ENCODE data around the gene PPM1N. TPM values are rescaled to one million over a fixed set of nuclear protein-coding genes. Genes with fewer than 3 reads are reported as not detected.

PPM1N gene
- total RNA-seq (1 to 10 TPM; 2.5 to 3.3 TPM), polyA plus RNA-seq (4.6 TPM)

- POLR2A ChIA-PET = interaction anchor here (1.1 to 1.7 kb wide), 2 partner anchors 10 to 13 kb away, joined by 3 to 5 read pairs; no protein-coding TSS in a partner anchor
- peak within 1 kb of the TSS; percentile 70 to 94 (median 80) for H3K27ac Mint-ChIP-seq
- H3K27me3 Mint-ChIP-seq = peaks cover 4 to 8% of the 10 kb centered on the region in 2 donors
- H3K4me3 ChIP-seq (ENCODE audit: low read length) = peak within 1 kb of the TSS; percentile 56
- peaks cover 0 to 2% (median 0%) of the 10 kb centered on the region in 3 donors for H3K36me3 Mint-ChIP-seq
- H3K4me3 Mint-ChIP-seq = peak within 1 kb of the TSS; percentile 82 to 91 (median 87)
- CTCF ChIA-PET = interaction anchor here (0.9 to 5.5 kb wide), 12 partner anchors 7 to 144 kb away, joined by 3 to 47 read pairs (median 4); partner anchors contain the start of genes EML2 and VASP
- H3K4me1 ChIP-seq (ENCODE audit: insufficient read depth, low read length) = peaks cover 36% of the 10 kb centered on the region
- no peak within 1 kb of the TSS for H3K27ac ChIP-seq (ENCODE audit: low read depth, low read length)
- DNase-seq = peak; percentile 52 to 79 (median 64)
- peaks cover 8% of the 10 kb centered on the region for H3K27me3 ChIP-seq (ENCODE audit: insufficient read depth, low read length, poor library complexity, severe bottlenecking)
- H3K36me3 ChIP-seq (ENCODE audit: insufficient read depth, low read length) = no peaks in the 10 kb centered on the region
- H3K4me1 Mint-ChIP-seq = peaks cover 28 to 42% (median 42%) of the 10 kb centered on the region in 3 donors
- no peaks in the 10 kb centered on the region for H3K9me3 Mint-ChIP-seq
- H3K9me3 ChIP-seq (ENCODE audit: low read length) = no peaks in the 10 kb centered on the region
Observed at GRCh38 chr19:45498411-45499195, at the start of gene PPM1N. PPM1N (plus strand) TSS chr19:45498443; CDS start chr19:45498473, 30 bp downstream.

DNA sequence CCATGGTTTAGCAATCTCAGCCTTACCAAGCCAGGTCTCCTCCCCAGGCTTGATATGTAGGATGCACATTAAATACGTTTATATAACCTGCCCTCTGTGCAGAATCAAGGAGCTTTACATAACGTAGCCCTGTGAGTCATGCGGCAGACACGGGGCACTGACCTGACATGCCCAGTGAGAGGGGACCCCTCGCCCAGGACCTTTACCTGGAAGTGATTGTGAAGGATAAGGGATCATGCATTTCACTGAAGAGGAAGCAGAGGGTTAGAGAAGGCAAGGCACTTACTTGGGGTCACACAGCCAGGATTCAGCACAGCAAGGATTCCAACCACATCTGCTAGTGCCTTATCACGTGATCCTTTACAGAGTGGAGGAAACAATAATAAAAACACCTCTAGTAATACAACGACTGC, 49.4 kb upstream of the PPM1N start:
- Histone ChIP-seq H3K4me3 (ENCODE audit: low read length) (no peak overlapping the region), H3K27me3 (ENCODE audit: insufficient read depth, low read length, poor library complexity, severe bottlenecking) (no peaks in the 10 kb centered on the region), H3K27ac (ENCODE audit: low read depth, low read length) (peak overlapping the region; percentile 100), H3K4me1 (ENCODE audit: insufficient read depth, low read length) (peaks cover 37% of the 10 kb centered on the region), H3K36me3 (ENCODE audit: insufficient read depth, low read length) (no peaks in the 10 kb centered on the region), H3K9me3 (ENCODE audit: low read length) (no peaks in the 10 kb centered on the region)
- H3K4me1 Mint-ChIP-seq = peaks cover 58 to 71% (median 71%) of the 10 kb centered on the region in 3 donors
- DNase-seq = peak in 1 of 5 donors; percentile 39
- H3K9me3 Mint-ChIP-seq = peaks cover 0 to 3% (median 0%) of the 10 kb centered on the region in 5 donors
- CTCF ChIA-PET = interaction anchor here (1.1 to 6.1 kb wide), 6 partner anchors 9 to 47 kb away, joined by 4 to 51 read pairs (median 8); no protein-coding TSS in a partner anchor
- H3K27me3 Mint-ChIP-seq = peaks cover 0 to 12% of the 10 kb centered on the region in 2 donors
- peaks cover 3 to 23% (median 4%) of the 10 kb centered on the region in 3 donors for H3K36me3 Mint-ChIP-seq
- POLR2A ChIA-PET = interaction anchor here (2.1 kb wide), 1 partner anchor 20 kb away, joined by 22 read pairs; the partner anchor contains the start of gene FOSB
- H3K4me3 Mint-ChIP-seq = peak overlapping the region; percentile 75 to 97 (median 90)
- peak overlapping the region; percentile 90 to 100 (median 98) for H3K27ac Mint-ChIP-seq

DNA sequence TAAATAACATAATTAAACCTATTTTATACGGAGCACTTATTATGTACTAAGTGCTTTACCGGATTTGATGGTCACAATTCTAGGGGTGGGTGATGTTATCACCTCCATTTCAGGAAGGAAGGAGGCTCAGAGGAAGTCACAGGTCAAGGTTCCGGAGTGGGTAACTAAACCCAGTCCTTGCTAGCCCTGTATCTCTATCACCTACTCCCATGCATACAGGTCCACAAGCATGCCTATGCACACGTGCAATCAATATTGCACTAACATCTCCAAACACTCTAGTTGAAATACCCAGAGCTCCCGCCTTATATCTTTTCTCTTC, 48.3 kb upstream of the PPM1N start:
- peaks cover 0 to 3% (median 0%) of the 10 kb centered on the region in 5 donors for H3K9me3 Mint-ChIP-seq
- ChIA-PET POLR2A (interaction anchor here (2.1 kb wide), 1 partner anchor 18 kb away, joined by 22 read pairs; the partner anchor contains the start of gene FOSB), CTCF (interaction anchor here (0.7 to 6.1 kb wide), 6 partner anchors 10 to 35 kb away, joined by 4 to 51 read pairs (median 8); no protein-coding TSS in a partner anchor)
- peak overlapping the region; percentile 92 to 98 (median 96) for H3K4me3 Mint-ChIP-seq
- H3K4me1 Mint-ChIP-seq = peaks cover 52 to 67% (median 63%) of the 10 kb centered on the region in 3 donors
- Histone ChIP-seq H3K4me3 (ENCODE audit: low read length) (peak overlapping the region; percentile 82), H3K36me3 (ENCODE audit: insufficient read depth, low read length) (no peaks in the 10 kb centered on the region), H3K27ac (ENCODE audit: low read depth, low read length) (peak overlapping the region; percentile 100), H3K27me3 (ENCODE audit: insufficient read depth, low read length, poor library complexity, severe bottlenecking) (no peaks in the 10 kb centered on the region), H3K9me3 (ENCODE audit: low read length) (no peaks in the 10 kb centered on the region), H3K4me1 (ENCODE audit: insufficient read depth, low read length) (peaks cover 30% of the 10 kb centered on the region)
- H3K36me3 Mint-ChIP-seq = peaks cover 3 to 23% (median 4%) of the 10 kb centered on the region in 3 donors
- peak in 3 of 5 donors; percentile 57 to 68 (median 60) for DNase-seq
- peak overlapping the region; percentile 97 to 100 (median 100) for H3K27ac Mint-ChIP-seq
- peaks cover 0 to 12% of the 10 kb centered on the region in 2 donors for H3K27me3 Mint-ChIP-seq

DNA sequence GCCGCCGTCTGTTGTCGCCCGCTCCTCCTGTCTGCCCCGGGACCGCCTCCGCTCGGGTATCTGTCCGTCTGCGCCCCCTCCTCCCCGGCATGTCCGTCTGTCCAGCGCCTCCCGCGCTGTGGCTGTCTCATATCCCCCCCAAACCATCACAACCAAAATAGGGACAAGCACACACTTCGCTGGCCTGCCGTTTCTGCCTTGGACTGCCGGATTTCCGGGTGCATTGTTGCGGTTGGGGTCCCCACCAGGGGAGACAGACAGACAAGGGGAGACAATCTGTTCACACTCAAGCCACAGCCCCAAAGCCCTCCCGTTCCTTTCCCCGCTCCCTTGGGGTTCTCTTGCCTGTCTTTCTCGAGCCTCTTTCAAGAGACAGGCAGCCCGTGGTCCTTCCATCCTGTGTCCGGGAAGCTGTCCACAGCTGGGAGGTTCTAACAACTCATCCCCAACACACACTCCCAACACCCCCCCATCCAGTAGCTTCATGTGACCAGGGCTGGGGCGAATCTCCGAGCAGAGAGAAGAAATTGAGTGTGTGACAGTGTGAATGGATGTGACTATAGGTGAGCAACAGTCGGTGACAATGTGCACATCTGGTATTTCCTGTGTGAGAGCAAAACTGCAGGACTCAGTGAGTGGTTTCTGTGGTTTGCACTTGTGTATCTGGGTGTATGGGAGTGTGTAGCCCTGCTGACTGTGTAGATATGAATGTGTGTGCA, 47.0 kb upstream of the PPM1N start:
- peak; percentile 64 to 86 (median 77) for DNase-seq
- peaks cover 0 to 3% (median 0%) of the 10 kb centered on the region in 5 donors for H3K9me3 Mint-ChIP-seq
- H3K4me1 ChIP-seq (ENCODE audit: insufficient read depth, low read length) = peaks cover 41% of the 10 kb centered on the region
- peaks cover 55 to 67% (median 63%) of the 10 kb centered on the region in 3 donors for H3K4me1 Mint-ChIP-seq
- H3K9me3 ChIP-seq (ENCODE audit: low read length) = no peaks in the 10 kb centered on the region
- peak overlapping the region; percentile 87 for H3K4me3 ChIP-seq (ENCODE audit: low read length)
- ChIA-PET CTCF (interaction anchor here (0.9 to 1.6 kb wide), 3 partner anchors 12 to 54 kb away, joined by 3 to 9 read pairs (median 4); partner anchors contain the start of gene FOSB), POLR2A (interaction anchor here (0.7 kb wide), 2 partner anchors 16 to 17 kb away, joined by 3 to 14 read pairs; partner anchors contain the start of gene FOSB)
- no peaks in the 10 kb centered on the region for H3K27me3 ChIP-seq (ENCODE audit: insufficient read depth, low read length, poor library complexity, severe bottlenecking)
- H3K27ac Mint-ChIP-seq = peak overlapping the region; percentile 97 to 100 (median 100)
- peaks cover 3 to 21% (median 4%) of the 10 kb centered on the region in 3 donors for H3K36me3 Mint-ChIP-seq
- H3K36me3 ChIP-seq (ENCODE audit: insufficient read depth, low read length) = no peaks in the 10 kb centered on the region
- peak overlapping the region; percentile 82 to 97 (median 91) for H3K4me3 Mint-ChIP-seq
- H3K27ac ChIP-seq (ENCODE audit: low read depth, low read length) = peak overlapping the region; percentile 100
- peaks cover 0 to 13% of the 10 kb centered on the region in 2 donors for H3K27me3 Mint-ChIP-seq

DNA sequence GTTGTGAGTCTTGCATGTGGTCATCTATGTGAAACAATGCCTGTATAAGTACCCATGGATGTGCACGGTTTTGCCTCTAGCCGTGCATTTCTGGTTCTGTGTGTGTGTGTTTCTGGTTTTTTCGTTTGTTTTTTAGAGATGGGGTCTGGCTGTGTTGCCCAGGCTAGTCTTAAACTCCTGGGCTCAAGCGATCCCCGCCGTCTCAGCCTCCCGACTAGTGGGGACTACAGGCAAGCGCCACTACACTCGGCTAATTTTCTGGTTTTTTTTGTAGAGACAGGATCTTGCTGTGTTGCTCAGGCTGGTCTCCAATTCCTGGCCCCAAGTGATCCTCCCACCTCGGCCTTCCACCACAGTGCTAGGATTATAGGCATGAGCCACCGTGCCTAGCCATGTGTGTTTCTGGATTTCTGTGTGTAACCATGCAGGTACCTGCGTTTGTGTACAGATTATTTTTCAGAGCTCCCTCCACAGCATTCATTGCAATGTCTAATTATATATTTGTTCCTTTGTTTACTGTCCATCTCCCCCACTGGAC, 46.3 kb upstream of the PPM1N start:
- Histone ChIP-seq H3K36me3 (ENCODE audit: insufficient read depth, low read length) (no peaks in the 10 kb centered on the region), H3K9me3 (ENCODE audit: low read length) (no peaks in the 10 kb centered on the region), H3K4me1 (ENCODE audit: insufficient read depth, low read length) (peaks cover 46% of the 10 kb centered on the region), H3K27me3 (ENCODE audit: insufficient read depth, low read length, poor library complexity, severe bottlenecking) (no peaks in the 10 kb centered on the region), H3K4me3 (ENCODE audit: low read length) (peak overlapping the region; percentile 87), H3K27ac (ENCODE audit: low read depth, low read length) (peak overlapping the region; percentile 100)
- H3K27ac Mint-ChIP-seq = peak overlapping the region; percentile 97 to 100 (median 100)
- peaks cover 56 to 68% (median 65%) of the 10 kb centered on the region in 3 donors for H3K4me1 Mint-ChIP-seq
- peaks cover 3 to 18% (median 4%) of the 10 kb centered on the region in 3 donors for H3K36me3 Mint-ChIP-seq
- H3K4me3 Mint-ChIP-seq = peak overlapping the region; percentile 82 to 97 (median 91)
- H3K9me3 Mint-ChIP-seq = peaks cover 0 to 3% (median 0%) of the 10 kb centered on the region in 5 donors
- ChIA-PET CTCF (interaction anchor here (0.9 to 1.6 kb wide), 4 partner anchors 12 to 54 kb away, joined by 3 to 9 read pairs (median 4); partner anchors contain the start of gene FOSB), POLR2A (interaction anchor here (0.7 kb wide), 2 partner anchors 15 to 16 kb away, joined by 3 to 14 read pairs; partner anchors contain the start of gene FOSB)
- H3K27me3 Mint-ChIP-seq = peaks cover 0 to 13% of the 10 kb centered on the region in 2 donors
- no peak for DNase-seq

DNA sequence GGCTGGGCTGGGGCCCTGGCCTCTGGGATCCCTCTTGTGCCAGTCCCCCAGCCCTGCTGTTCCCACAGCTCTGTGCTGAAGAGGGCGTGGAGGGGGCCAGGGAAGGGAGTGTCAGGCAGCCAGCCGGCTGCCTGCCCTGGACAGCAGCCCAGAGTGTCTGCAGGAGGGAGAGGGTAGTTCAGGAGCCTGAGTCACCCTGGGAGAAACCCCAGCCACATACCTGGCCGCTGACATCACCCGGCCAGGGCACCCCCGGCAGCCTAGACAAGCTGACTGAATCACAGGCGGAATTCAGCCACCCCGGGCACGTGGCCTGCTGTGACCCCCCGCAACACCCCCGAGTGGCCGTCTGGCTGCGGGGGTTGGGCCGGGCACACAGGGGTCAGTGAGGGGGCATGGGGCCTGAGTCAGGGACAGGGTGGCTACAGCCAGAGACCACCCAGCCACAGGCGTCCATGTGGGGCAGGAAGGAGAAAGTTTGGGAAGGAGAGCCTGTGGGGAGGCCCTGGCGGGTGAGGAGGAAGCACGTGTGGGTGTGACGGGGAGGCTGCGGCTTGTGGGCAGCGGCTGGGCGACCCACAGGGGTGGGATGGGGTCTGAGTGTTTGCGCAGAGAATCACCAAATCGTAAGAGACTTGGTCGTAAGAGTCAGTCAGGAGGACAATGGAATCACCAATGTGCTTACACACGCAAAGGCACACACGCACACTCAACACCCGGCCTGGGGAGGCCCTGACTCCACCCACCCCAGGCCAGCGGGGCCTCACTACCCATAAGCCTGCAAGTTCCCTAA, 42.3 kb upstream of the PPM1N start:
- peaks cover 0 to 5% (median 0%) of the 10 kb centered on the region in 3 donors for H3K36me3 Mint-ChIP-seq
- ChIA-PET POLR2A (interaction anchor here (0.7 to 1.4 kb wide), 3 partner anchors 11 to 16 kb away, joined by 3 to 6 read pairs (median 5); no protein-coding TSS in a partner anchor), CTCF (interaction anchor here (0.8 to 2.2 kb wide), 5 partner anchors 11 to 30 kb away, joined by 3 to 6 read pairs (median 3); no protein-coding TSS in a partner anchor)
- no peaks in the 10 kb centered on the region for H3K9me3 Mint-ChIP-seq
- DNase-seq = peak; percentile 61 to 86 (median 76)
- H3K27ac ChIP-seq (ENCODE audit: low read depth, low read length) = peak overlapping the region; percentile 45
- peaks cover 33 to 38% (median 36%) of the 10 kb centered on the region in 3 donors for H3K4me1 Mint-ChIP-seq
- H3K4me3 Mint-ChIP-seq = peak overlapping the region; percentile 55 to 81 (median 67)
- no peak overlapping the region for H3K4me3 ChIP-seq (ENCODE audit: low read length)
- H3K27ac Mint-ChIP-seq = peak overlapping the region; percentile 79 to 97 (median 90)
- no peaks in the 10 kb centered on the region for H3K27me3 ChIP-seq (ENCODE audit: insufficient read depth, low read length, poor library complexity, severe bottlenecking)
- H3K4me1 ChIP-seq (ENCODE audit: insufficient read depth, low read length) = peaks cover 29% of the 10 kb centered on the region
- peaks cover 2 to 8% of the 10 kb centered on the region in 2 donors for H3K27me3 Mint-ChIP-seq
- no peaks in the 10 kb centered on the region for H3K36me3 ChIP-seq (ENCODE audit: insufficient read depth, low read length)
- H3K9me3 ChIP-seq (ENCODE audit: low read length) = no peaks in the 10 kb centered on the region

Measured in CD8-positive, alpha-beta memory T cell (primary cell).